GM12878 (cell line): ENCODE results near the gene DUOX1.

Experiments
- CEBPB ChIP-seq, 2 experiments: fragments of 150-350 bp in 1 of 2; IDR thresholded peaks; 2 replicates each; pipeline ENCODE4 v1.6.1; 2012 to 2014; ENCODE audit warnings: low read depth in 2 of 2, low read length in 2 of 2, borderline replicate concordance in 1 of 2, inconsistent platforms in 1 of 2
- CTCF ChIP-seq, 3 experiments: IDR thresholded peaks in 2 of 3; conservative IDR thresholded peaks in 1 of 3; 2 replicates each; pipeline ENCODE4 v1.5.1; 2011; ENCODE audit warnings: low read depth in 3 of 3, low read length in 3 of 3, mild to moderate bottlenecking in 3 of 3, control low read depth in 2 of 3, moderate library complexity in 2 of 3, inconsistent platforms in 1 of 3, mixed read lengths in 1 of 3; ENCODE audit not compliant: control insufficient read depth in 2 of 3, insufficient read depth in 1 of 3; ENCODE audit errors: extremely low read depth in 1 of 3
- EP300 ChIP-seq, 2 experiments: fragments of 150-350 bp in 1 of 2; IDR thresholded peaks; 2 replicates each; pipeline ENCODE4 v1.6.1; 2011 to 2012; ENCODE audit warnings: low read depth in 2 of 2, low read length in 2 of 2, borderline replicate concordance in 1 of 2, improper control_type of control experiment in 1 of 2, inconsistent platforms in 1 of 2; ENCODE audit not compliant: control insufficient read depth in 1 of 2
- IKZF2 ChIP-seq, 2 experiments: fragments of 450-650 bp; IDR thresholded peaks; 2 replicates each; pipeline ENCODE4 v1.6.1; 2017; ENCODE audit warnings: mild to moderate bottlenecking in 2 of 2, moderate library complexity in 2 of 2
- POLR2A ChIP-seq: IDR thresholded peaks from 2 replicates; pipeline ENCODE4 v1.6.1; 2011; ENCODE audit warnings: low read depth, mild to moderate bottlenecking, low read length
- POLR2AphosphoS2 ChIP-seq: IDR thresholded peaks from 2 replicates; pipeline ENCODE4 v1.6.1; 2011; ENCODE audit warnings: low read depth, mild to moderate bottlenecking, low read length, improper control_type of control experiment, moderate library complexity
- SIX5 ChIP-seq: IDR thresholded peaks from 2 replicates; pipeline ENCODE4 v1.6.1; 2011; ENCODE audit warnings: mild to moderate bottlenecking, low read depth, low read length, moderate library complexity; ENCODE audit not compliant: severe bottlenecking
- TBL1XR1 ChIP-seq: IDR thresholded peaks from 2 replicates; pipeline ENCODE4 v1.6.1; 2012; ENCODE audit warnings: low read depth, low read length, improper control_type of control experiment
- USF2 ChIP-seq: IDR thresholded peaks from 2 replicates; pipeline ENCODE4 v1.6.1; 2011; ENCODE audit warnings: low read depth, low read length, improper control_type of control experiment, borderline replicate concordance
- ZNF274 ChIP-seq: IDR thresholded peaks from one replicate; pipeline ENCODE4 v1.8.0; 2011; ENCODE audit not compliant: insufficient read length, insufficient read depth

- TF ChIP-seq POLR2AphosphoS2: no peak
- no peak for TF ChIP-seq IKZF2 (IDR thresholded peaks at IDR 0.05)
- TF ChIP-seq ZNF274: no peak
- no peak for TF ChIP-seq CEBPB (IDR thresholded peaks at IDR 0.05; ENCODE audit: borderline replicate concordance in 1 of 2, low read depth in 2 of 2, low read length in 2 of 2)
- no peak for TF ChIP-seq POLR2A
- TF ChIP-seq SIX5: no peak
- no peak for TF ChIP-seq CTCF (IDR thresholded peaks at IDR 0.05 in 2 of 3, conservative IDR thresholded peaks at IDR 0.05 in 1 of 3; ENCODE audit: control insufficient read depth in 2 of 3, extremely low read depth in 1 of 3, insufficient read depth in 1 of 3, low read depth in 3 of 3, low read length in 3 of 3)
- no peak for TF ChIP-seq TBL1XR1
- no peak for TF ChIP-seq USF2
- no peak for TF ChIP-seq EP300 (IDR thresholded peaks at IDR 0.05; ENCODE audit: borderline replicate concordance in 1 of 2, control insufficient read depth in 1 of 2, low read depth in 2 of 2, low read length in 2 of 2)
Measured at GRCh38 chr15:45148076-45149059, 18.6 kb downstream of the DUOX1 start.
